HEK293 (cell line): ENCODE data around the gene C7orf57.

Experiments used
- KLF10 ChIP-seq: fragments of 450-650 bp; IDR thresholded peaks from 2 replicates; pipeline ENCODE4 v1.5.1; 2018; ENCODE audit warnings: missing biosample characterization, mild to moderate bottlenecking, missing genetic modification characterization
- MZF1 ChIP-seq: fragments of 450-650 bp; formaldehyde crosslinking; IDR thresholded peaks from 2 replicates; pipeline ENCODE4 v1.5.1; 2017; ENCODE audit warnings: missing biosample characterization, missing genetic modification characterization, borderline replicate concordance
- OVOL3 ChIP-seq: fragments of 450-650 bp; formaldehyde crosslinking; IDR thresholded peaks from 2 replicates; pipeline ENCODE4 v1.5.1; 2016; ENCODE audit warnings: missing biosample characterization, missing genetic modification characterization
- ZFP69B ChIP-seq: fragments of 450-650 bp; formaldehyde crosslinking; IDR thresholded peaks from 2 replicates; pipeline ENCODE4 v1.5.1; 2016; ENCODE audit warnings: missing biosample characterization, missing genetic modification characterization
- ZNF121 ChIP-seq: fragments of 450-650 bp; formaldehyde crosslinking; IDR thresholded peaks from 2 replicates; pipeline ENCODE4 v1.5.1; 2016; ENCODE audit warnings: missing biosample characterization, missing genetic modification characterization
- ZNF214 ChIP-seq: fragments of 450-650 bp; formaldehyde crosslinking; IDR thresholded peaks from 2 replicates; pipeline ENCODE4 v1.5.1; 2017; ENCODE audit warnings: missing biosample characterization, mild to moderate bottlenecking, missing genetic modification characterization, borderline replicate concordance
- ZNF221 ChIP-seq: fragments of 450-650 bp; formaldehyde crosslinking; IDR thresholded peaks from 2 replicates; pipeline ENCODE4 v1.5.1; 2017; ENCODE audit warnings: missing biosample characterization, missing genetic modification characterization, borderline replicate concordance
- ZNF473 ChIP-seq: fragments of 450-650 bp; formaldehyde crosslinking; IDR thresholded peaks from 2 replicates; pipeline ENCODE4 v1.5.1; 2017; ENCODE audit warnings: missing biosample characterization, missing genetic modification characterization
- ZNF558 ChIP-seq: fragments of 450-650 bp; formaldehyde crosslinking; IDR thresholded peaks from 2 replicates; pipeline ENCODE4 v1.5.1; 2016; ENCODE audit warnings: missing biosample characterization, missing genetic modification characterization
- ZNF654 ChIP-seq: fragments of 450-650 bp; formaldehyde crosslinking; IDR thresholded peaks from 2 replicates; pipeline ENCODE4 v1.5.1; 2016; ENCODE audit warnings: low read depth, missing biosample characterization, missing genetic modification characterization
- ZNF747 ChIP-seq: fragments of 450-650 bp; formaldehyde crosslinking; IDR thresholded peaks from 2 replicates; pipeline ENCODE4 v1.5.1; 2016; ENCODE audit warnings: missing biosample characterization, missing genetic modification characterization
- ZNF777 ChIP-seq: fragments of 450-650 bp; formaldehyde crosslinking; IDR thresholded peaks from 2 replicates; pipeline ENCODE4 v1.5.1; 2017; ENCODE audit warnings: missing biosample characterization, missing genetic modification characterization, borderline replicate concordance
- TF ChIP-seq, protein P1 (sequence below): fragments of 450-650 bp; formaldehyde crosslinking; IDR thresholded peaks from 2 replicates; pipeline ENCODE4 v1.5.1; 2016; ENCODE audit warnings: missing biosample characterization, missing genetic modification characterization
- TF ChIP-seq, protein P2 (sequence below): fragments of 450-650 bp; formaldehyde crosslinking; IDR thresholded peaks from 2 replicates; pipeline ENCODE4 v1.5.1; 2016; ENCODE audit warnings: missing biosample characterization, missing genetic modification characterization
- TF ChIP-seq, protein P3 (sequence below): fragments of 450-650 bp; formaldehyde crosslinking; IDR thresholded peaks from 2 replicates; pipeline ENCODE4 v1.5.1; 2017; ENCODE audit warnings: missing biosample characterization, mild to moderate bottlenecking, missing genetic modification characterization, moderate library complexity
- TF ChIP-seq, protein P4 (sequence below): fragments of 450-650 bp; formaldehyde crosslinking; IDR thresholded peaks from 2 replicates; pipeline ENCODE4 v1.5.1; 2016; ENCODE audit warnings: missing biosample characterization, missing genetic modification characterization, borderline replicate concordance
- TF ChIP-seq, protein P5 (sequence below): fragments of 450-650 bp; formaldehyde crosslinking; IDR thresholded peaks from 2 replicates; pipeline ENCODE4 v1.5.1; 2016; ENCODE audit warnings: missing biosample characterization, missing genetic modification characterization
- TF ChIP-seq, protein P6 (sequence below): fragments of 450-650 bp; formaldehyde crosslinking; IDR thresholded peaks from 2 replicates; pipeline ENCODE4 v1.5.1; 2016; ENCODE audit warnings: missing biosample characterization, missing genetic modification characterization
- TF ChIP-seq, protein P7 (sequence below): fragments of 450-650 bp; formaldehyde crosslinking; IDR thresholded peaks from 2 replicates; pipeline ENCODE4 v1.5.1; 2017; ENCODE audit warnings: missing biosample characterization, missing genetic modification characterization
- TF ChIP-seq, protein P8 (sequence below): fragments of 450-650 bp; formaldehyde crosslinking; IDR thresholded peaks from 2 replicates; pipeline ENCODE4 v1.5.1; 2016; ENCODE audit warnings: missing biosample characterization, missing genetic modification characterization

The C7orf57 gene

DNA sequence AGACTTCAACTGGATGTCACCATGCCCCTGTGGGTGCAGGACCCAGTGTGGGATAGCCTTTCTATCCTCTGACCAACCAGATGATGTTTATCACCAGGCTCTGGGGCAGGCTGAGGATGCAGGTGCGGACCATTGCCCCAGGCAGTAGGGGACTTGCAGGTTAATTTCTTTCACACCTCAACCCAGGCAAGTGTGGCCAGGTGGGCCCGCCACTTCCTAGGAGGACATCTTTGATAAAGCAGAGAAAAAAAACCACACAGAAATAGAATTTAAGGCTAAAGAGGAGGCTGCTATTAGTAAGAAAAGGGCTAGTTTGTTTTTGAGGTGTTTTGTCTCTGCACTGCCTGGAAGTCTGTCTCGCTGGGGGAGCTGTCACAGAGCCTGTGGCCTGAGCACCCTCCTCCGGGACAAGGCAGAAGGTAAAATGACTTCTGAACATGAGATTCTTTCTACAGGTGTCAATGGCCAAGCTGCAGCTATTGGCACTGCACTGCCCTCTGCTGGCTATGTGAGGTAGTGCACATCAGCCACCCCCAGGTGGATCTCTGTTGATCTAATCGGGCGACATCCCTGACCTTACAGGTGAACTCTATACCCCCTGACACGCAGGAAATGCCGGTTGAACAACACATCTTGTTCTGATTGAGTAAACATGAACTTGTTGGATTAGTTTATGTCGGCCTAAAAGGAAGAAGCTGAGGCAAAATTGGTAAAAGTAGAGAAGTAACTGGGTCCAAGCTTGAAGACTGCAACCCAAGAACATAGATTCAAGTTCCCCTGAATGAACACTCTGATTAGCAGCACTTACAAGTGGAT, 74.7 kb downstream of the C7orf57 start (continued):
- TF ChIP-seq ZNF558 (tag by site-specific recombination) (no peak), ZFP69B (tag by site-specific recombination) (peak; percentile 65; the same call in 1 of the 2 replicates), ZNF473 (tag by site-specific recombination) (no peak), OVOL3 (tag by site-specific recombination) (no peak), KLF10 (tag by site-specific recombination) (no peak), ZNF221 (tag by site-specific recombination) (no peak), ZNF777 (tag by site-specific recombination) (no peak), MZF1 (tag by site-specific recombination) (no peak), ZNF654 (tag by site-specific recombination) (peak; percentile 75), ZNF214 (tag by site-specific recombination) (no peak), ZNF121 (no peak), ZNF747 (tag by site-specific recombination) (no peak)
- TF ChIP-seq, protein P1, sequence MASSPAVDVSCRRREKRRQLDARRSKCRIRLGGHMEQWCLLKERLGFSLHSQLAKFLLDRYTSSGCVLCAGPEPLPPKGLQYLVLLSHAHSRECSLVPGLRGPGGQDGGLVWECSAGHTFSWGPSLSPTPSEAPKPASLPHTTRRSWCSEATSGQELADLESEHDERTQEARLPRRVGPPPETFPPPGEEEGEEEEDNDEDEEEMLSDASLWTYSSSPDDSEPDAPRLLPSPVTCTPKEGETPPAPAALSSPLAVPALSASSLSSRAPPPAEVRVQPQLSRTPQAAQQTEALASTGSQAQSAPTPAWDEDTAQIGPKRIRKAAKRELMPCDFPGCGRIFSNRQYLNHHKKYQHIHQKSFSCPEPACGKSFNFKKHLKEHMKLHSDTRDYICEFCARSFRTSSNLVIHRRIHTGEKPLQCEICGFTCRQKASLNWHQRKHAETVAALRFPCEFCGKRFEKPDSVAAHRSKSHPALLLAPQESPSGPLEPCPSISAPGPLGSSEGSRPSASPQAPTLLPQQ (tag by site-specific recombination) = peak; percentile 75
- TF ChIP-seq, protein P2, sequence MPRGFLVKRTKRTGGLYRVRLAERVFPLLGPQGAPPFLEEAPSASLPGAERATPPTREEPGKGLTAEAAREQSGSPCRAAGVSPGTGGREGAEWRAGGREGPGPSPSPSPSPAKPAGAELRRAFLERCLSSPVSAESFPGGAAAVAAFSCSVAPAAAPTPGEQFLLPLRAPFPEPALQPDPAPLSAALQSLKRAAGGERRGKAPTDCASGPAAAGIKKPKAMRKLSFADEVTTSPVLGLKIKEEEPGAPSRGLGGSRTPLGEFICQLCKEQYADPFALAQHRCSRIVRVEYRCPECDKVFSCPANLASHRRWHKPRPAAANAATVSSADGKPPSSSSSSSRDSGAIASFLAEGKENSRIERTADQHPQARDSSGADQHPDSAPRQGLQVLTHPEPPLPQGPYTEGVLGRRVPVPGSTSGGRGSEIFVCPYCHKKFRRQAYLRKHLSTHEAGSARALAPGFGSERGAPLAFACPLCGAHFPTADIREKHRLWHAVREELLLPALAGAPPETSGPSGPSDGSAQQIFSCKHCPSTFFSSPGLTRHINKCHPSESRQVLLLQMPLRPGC (tag by site-specific recombination) = no peak
- TF ChIP-seq, protein P3, sequence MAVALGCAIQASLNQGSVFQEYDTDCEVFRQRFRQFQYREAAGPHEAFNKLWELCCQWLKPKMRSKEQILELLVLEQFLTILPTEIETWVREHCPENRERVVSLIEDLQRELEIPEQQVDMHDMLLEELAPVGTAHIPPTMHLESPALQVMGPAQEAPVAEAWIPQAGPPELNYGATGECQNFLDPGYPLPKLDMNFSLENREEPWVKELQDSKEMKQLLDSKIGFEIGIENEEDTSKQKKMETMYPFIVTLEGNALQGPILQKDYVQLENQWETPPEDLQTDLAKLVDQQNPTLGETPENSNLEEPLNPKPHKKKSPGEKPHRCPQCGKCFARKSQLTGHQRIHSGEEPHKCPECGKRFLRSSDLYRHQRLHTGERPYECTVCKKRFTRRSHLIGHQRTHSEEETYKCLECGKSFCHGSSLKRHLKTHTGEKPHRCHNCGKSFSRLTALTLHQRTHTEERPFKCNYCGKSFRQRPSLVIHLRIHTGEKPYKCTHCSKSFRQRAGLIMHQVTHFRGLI (tag by site-specific recombination) = no peak
- TF ChIP-seq, protein P4, sequence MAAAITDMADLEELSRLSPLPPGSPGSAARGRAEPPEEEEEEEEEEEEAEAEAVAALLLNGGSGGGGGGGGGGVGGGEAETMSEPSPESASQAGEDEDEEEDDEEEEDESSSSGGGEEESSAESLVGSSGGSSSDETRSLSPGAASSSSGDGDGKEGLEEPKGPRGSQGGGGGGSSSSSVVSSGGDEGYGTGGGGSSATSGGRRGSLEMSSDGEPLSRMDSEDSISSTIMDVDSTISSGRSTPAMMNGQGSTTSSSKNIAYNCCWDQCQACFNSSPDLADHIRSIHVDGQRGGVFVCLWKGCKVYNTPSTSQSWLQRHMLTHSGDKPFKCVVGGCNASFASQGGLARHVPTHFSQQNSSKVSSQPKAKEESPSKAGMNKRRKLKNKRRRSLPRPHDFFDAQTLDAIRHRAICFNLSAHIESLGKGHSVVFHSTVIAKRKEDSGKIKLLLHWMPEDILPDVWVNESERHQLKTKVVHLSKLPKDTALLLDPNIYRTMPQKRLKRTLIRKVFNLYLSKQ (tag by site-specific recombination) = no peak
- TF ChIP-seq, protein P5, sequence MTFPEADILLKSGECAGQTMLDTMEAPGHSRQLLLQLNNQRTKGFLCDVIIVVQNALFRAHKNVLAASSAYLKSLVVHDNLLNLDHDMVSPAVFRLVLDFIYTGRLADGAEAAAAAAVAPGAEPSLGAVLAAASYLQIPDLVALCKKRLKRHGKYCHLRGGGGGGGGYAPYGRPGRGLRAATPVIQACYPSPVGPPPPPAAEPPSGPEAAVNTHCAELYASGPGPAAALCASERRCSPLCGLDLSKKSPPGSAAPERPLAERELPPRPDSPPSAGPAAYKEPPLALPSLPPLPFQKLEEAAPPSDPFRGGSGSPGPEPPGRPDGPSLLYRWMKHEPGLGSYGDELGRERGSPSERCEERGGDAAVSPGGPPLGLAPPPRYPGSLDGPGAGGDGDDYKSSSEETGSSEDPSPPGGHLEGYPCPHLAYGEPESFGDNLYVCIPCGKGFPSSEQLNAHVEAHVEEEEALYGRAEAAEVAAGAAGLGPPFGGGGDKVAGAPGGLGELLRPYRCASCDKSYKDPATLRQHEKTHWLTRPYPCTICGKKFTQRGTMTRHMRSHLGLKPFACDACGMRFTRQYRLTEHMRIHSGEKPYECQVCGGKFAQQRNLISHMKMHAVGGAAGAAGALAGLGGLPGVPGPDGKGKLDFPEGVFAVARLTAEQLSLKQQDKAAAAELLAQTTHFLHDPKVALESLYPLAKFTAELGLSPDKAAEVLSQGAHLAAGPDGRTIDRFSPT = no peak
- TF ChIP-seq, protein P6, sequence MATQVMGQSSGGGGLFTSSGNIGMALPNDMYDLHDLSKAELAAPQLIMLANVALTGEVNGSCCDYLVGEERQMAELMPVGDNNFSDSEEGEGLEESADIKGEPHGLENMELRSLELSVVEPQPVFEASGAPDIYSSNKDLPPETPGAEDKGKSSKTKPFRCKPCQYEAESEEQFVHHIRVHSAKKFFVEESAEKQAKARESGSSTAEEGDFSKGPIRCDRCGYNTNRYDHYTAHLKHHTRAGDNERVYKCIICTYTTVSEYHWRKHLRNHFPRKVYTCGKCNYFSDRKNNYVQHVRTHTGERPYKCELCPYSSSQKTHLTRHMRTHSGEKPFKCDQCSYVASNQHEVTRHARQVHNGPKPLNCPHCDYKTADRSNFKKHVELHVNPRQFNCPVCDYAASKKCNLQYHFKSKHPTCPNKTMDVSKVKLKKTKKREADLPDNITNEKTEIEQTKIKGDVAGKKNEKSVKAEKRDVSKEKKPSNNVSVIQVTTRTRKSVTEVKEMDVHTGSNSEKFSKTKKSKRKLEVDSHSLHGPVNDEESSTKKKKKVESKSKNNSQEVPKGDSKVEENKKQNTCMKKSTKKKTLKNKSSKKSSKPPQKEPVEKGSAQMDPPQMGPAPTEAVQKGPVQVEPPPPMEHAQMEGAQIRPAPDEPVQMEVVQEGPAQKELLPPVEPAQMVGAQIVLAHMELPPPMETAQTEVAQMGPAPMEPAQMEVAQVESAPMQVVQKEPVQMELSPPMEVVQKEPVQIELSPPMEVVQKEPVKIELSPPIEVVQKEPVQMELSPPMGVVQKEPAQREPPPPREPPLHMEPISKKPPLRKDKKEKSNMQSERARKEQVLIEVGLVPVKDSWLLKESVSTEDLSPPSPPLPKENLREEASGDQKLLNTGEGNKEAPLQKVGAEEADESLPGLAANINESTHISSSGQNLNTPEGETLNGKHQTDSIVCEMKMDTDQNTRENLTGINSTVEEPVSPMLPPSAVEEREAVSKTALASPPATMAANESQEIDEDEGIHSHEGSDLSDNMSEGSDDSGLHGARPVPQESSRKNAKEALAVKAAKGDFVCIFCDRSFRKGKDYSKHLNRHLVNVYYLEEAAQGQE (tag by site-specific recombination) = no peak
- TF ChIP-seq, protein P7, sequence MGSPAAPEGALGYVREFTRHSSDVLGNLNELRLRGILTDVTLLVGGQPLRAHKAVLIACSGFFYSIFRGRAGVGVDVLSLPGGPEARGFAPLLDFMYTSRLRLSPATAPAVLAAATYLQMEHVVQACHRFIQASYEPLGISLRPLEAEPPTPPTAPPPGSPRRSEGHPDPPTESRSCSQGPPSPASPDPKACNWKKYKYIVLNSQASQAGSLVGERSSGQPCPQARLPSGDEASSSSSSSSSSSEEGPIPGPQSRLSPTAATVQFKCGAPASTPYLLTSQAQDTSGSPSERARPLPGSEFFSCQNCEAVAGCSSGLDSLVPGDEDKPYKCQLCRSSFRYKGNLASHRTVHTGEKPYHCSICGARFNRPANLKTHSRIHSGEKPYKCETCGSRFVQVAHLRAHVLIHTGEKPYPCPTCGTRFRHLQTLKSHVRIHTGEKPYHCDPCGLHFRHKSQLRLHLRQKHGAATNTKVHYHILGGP = no peak
- TF ChIP-seq, protein P8, sequence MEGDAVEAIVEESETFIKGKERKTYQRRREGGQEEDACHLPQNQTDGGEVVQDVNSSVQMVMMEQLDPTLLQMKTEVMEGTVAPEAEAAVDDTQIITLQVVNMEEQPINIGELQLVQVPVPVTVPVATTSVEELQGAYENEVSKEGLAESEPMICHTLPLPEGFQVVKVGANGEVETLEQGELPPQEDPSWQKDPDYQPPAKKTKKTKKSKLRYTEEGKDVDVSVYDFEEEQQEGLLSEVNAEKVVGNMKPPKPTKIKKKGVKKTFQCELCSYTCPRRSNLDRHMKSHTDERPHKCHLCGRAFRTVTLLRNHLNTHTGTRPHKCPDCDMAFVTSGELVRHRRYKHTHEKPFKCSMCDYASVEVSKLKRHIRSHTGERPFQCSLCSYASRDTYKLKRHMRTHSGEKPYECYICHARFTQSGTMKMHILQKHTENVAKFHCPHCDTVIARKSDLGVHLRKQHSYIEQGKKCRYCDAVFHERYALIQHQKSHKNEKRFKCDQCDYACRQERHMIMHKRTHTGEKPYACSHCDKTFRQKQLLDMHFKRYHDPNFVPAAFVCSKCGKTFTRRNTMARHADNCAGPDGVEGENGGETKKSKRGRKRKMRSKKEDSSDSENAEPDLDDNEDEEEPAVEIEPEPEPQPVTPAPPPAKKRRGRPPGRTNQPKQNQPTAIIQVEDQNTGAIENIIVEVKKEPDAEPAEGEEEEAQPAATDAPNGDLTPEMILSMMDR (tag by site-specific recombination) = peak; percentile 81
